Chondrocyte (in vitro differentiated cells): ENCODE results near the gene GGCX. TPM values are rescaled to one million over a fixed set of nuclear protein-coding genes. Genes with fewer than 3 reads are reported as not detected.

Experiments
- DNase-seq: peaks from one replicate; pipeline ENCODE4 v3.0.0; 2021; ENCODE audit warnings: mixed read lengths, low spot score
- H3K27ac Mint-ChIP-seq: one replicate; pipeline ENCODE4 v1.8.0; 2021; ENCODE audit warnings: mild to moderate bottlenecking, moderate library complexity, mixed read lengths; ENCODE audit not compliant: unreplicated experiment
- H3K27me3 Mint-ChIP-seq: 2 replicates; pipeline ENCODE4 v1.8.0; 2021; ENCODE audit warnings: low read depth, mixed read lengths
- H3K36me3 Mint-ChIP-seq: 2 replicates; pipeline ENCODE4 v1.8.0; 2021; ENCODE audit warnings: low read depth, mixed read lengths
- H3K4me1 Mint-ChIP-seq: 2 replicates; pipeline ENCODE4 v1.8.0; 2021; ENCODE audit warnings: low read depth, mild to moderate bottlenecking, mixed read lengths
- H3K4me3 Mint-ChIP-seq: one replicate; pipeline ENCODE4 v1.8.0; 2021; ENCODE audit warnings: mild to moderate bottlenecking, moderate library complexity, mixed read lengths; ENCODE audit not compliant: unreplicated experiment
- H3K9me3 Mint-ChIP-seq: 2 replicates; pipeline ENCODE4 v1.8.0; 2021; ENCODE audit warnings: low read depth, mixed read lengths
- total RNA-seq: library from RNA; stranded (reverse); gene quantifications from 3 replicates; pipeline ENCODE4 v1.2.1, GENCODE V29; 2021
- TF ChIP-seq, protein P1 (sequence below): fragments of 200-600 bp; sonication (generic); IDR thresholded peaks from 2 replicates; pipeline ENCODE4 v1.5.0; 2021; ENCODE audit warnings: antibody characterized with exemption, mild to moderate bottlenecking, moderate library complexity

The GGCX gene
- total RNA-seq, 1 donor from 2014 or later, result 55.7 TPM

GRCh38 chr2:85549826-85550225 lies 11.5 kb downstream of the GGCX start:
- Mint-ChIP-seq H3K27ac (peak overlapping the region; percentile 77), H3K9me3 (no peaks in the 10 kb centered on the region), H3K27me3 (no peaks in the 10 kb centered on the region), H3K36me3 (peaks cover 6% of the 10 kb centered on the region), H3K4me1 (peaks cover 12% of the 10 kb centered on the region), H3K4me3 (no peak overlapping the region)
- TF ChIP-seq, protein P1, sequence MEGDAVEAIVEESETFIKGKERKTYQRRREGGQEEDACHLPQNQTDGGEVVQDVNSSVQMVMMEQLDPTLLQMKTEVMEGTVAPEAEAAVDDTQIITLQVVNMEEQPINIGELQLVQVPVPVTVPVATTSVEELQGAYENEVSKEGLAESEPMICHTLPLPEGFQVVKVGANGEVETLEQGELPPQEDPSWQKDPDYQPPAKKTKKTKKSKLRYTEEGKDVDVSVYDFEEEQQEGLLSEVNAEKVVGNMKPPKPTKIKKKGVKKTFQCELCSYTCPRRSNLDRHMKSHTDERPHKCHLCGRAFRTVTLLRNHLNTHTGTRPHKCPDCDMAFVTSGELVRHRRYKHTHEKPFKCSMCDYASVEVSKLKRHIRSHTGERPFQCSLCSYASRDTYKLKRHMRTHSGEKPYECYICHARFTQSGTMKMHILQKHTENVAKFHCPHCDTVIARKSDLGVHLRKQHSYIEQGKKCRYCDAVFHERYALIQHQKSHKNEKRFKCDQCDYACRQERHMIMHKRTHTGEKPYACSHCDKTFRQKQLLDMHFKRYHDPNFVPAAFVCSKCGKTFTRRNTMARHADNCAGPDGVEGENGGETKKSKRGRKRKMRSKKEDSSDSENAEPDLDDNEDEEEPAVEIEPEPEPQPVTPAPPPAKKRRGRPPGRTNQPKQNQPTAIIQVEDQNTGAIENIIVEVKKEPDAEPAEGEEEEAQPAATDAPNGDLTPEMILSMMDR, result no peak
- DNase-seq, result no peak

DNA sequence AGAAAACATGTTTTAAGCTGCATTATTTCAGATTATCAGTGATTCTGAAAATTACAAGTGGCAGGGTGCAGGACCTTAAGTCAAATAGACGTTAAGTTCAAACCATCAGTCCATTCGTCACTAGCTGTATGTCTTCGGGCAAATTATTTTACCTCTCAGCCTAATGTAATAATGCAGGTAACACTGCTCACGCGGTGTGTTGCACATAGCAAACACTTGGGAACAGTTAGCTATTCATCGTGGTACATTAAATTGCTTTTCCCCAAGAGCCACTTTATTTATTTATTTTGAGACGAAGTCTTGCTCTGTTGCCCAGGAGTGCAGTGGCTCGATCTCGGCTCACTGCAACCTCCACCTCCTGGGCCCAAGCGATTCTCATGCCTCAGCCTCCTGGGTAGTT lies 12.2 kb downstream of the GGCX start:
- H3K4me3 Mint-ChIP-seq, result no peak overlapping the region
- no peak for DNase-seq
- H3K9me3 Mint-ChIP-seq, result no peaks in the 10 kb centered on the region
- peaks cover 6% of the 10 kb centered on the region for H3K36me3 Mint-ChIP-seq
- no peaks in the 10 kb centered on the region for H3K27me3 Mint-ChIP-seq
- H3K27ac Mint-ChIP-seq, result peak overlapping the region; percentile 77
- TF ChIP-seq, protein P1, result no peak
- peaks cover 15% of the 10 kb centered on the region for H3K4me1 Mint-ChIP-seq

- peaks cover 19% of the 10 kb centered on the region for H3K4me1 Mint-ChIP-seq
- peak overlapping the region; percentile 53 for H3K27ac Mint-ChIP-seq
- H3K27me3 Mint-ChIP-seq, result no peaks in the 10 kb centered on the region
- DNase-seq, result no peak
- no peak overlapping the region for H3K4me3 Mint-ChIP-seq
- peaks cover 10% of the 10 kb centered on the region for H3K36me3 Mint-ChIP-seq
- TF ChIP-seq, protein P1, result no peak
- H3K9me3 Mint-ChIP-seq, result no peaks in the 10 kb centered on the region
These were observed 12.7 kb downstream of the GGCX start for GRCh38 chr2:85548608-85548900.

DNA sequence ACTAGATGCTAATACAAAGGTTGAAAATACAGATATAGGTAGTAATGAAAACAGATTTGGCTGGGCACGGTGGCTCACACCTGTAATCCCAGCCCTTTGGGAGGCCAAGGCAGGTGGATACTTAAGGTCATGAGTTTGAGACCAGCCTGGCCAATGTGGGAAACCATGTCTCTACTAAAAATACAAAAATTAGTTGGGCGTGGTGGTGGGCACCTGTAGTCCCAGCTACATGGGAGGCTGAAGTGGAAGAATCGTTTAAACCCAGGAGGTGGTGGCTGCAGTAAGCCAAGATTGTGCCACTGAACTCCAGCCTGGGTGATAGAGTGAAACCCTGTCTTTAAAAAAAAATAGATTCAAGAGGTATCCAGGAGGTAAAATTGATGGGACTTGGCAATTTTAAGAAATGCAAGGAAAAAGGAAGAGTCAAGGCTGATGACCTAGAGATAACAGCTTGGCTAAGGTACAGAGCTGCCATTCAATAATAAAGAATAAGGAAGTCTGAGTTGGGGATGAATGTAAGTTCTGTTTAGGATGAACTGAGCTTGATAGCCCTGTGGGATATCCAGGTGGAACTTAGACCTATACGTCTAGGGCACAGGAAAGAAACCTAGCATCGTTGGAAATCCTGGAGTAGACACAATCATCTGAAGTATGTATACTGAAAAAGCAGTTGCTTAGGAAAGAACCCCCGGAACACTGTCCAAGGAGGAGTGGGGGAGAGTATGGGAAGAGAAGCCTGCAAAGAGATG lies 13.3 kb downstream of the GGCX start:
- peak overlapping the region; percentile 53 for H3K27ac Mint-ChIP-seq
- no peak for DNase-seq
- peaks cover 22% of the 10 kb centered on the region for H3K4me1 Mint-ChIP-seq
- TF ChIP-seq, protein P1, result no peak
- no peaks in the 10 kb centered on the region for H3K27me3 Mint-ChIP-seq
- H3K36me3 Mint-ChIP-seq, result peaks cover 14% of the 10 kb centered on the region
- no peaks in the 10 kb centered on the region for H3K9me3 Mint-ChIP-seq
- no peak overlapping the region for H3K4me3 Mint-ChIP-seq

- H3K27me3 Mint-ChIP-seq, result no peaks in the 10 kb centered on the region
- H3K27ac Mint-ChIP-seq, result peak overlapping the region; percentile 49
- H3K4me3 Mint-ChIP-seq, result no peak overlapping the region
- peaks cover 21% of the 10 kb centered on the region for H3K36me3 Mint-ChIP-seq
- H3K4me1 Mint-ChIP-seq, result peaks cover 30% of the 10 kb centered on the region
- DNase-seq, result no peak
- TF ChIP-seq, protein P1, result no peak
- no peaks in the 10 kb centered on the region for H3K9me3 Mint-ChIP-seq
These were observed 14.0 kb downstream of the GGCX start for GRCh38 chr2:85547089-85547858.
